HepG2 (cell line): Measurements from ENCODE around the gene MAN2B2. TPM values are rescaled to one million over a fixed set of nuclear protein-coding genes. Genes with fewer than 3 reads are reported as not detected.

Source experiments
- ATM ChIP-seq: fragments of 450-650 bp; IDR thresholded peaks from 2 replicates; pipeline ENCODE4 v1.7.1; 2017; ENCODE audit warnings: mild to moderate bottlenecking, borderline replicate concordance
- ELF3 ChIP-seq: IDR thresholded peaks from 2 replicates; pipeline ENCODE4 v1.6.1; 2016; ENCODE audit warnings: missing genetic modification reagents, missing compliant biosample characterization
- ESRRA ChIP-seq: sonication (generic); formaldehyde crosslinking; IDR thresholded peaks from 2 replicates; pipeline ENCODE4 v1.5.1; 2020; ENCODE audit warnings: mild to moderate bottlenecking, low read depth, missing genetic modification reagents
- HOXA7 ChIP-seq: sonication (generic); formaldehyde crosslinking; IDR thresholded peaks from 2 replicates; pipeline ENCODE4 v1.8.1; 2022; ENCODE audit warnings: mild to moderate bottlenecking, missing genetic modification reagents, moderate library complexity
- KAT7 ChIP-seq: IDR thresholded peaks from 2 replicates; pipeline ENCODE4 v1.6.1; 2018; ENCODE audit warnings: borderline replicate concordance, missing compliant biosample characterization
- MIXL1 ChIP-seq: IDR thresholded peaks from 2 replicates; pipeline ENCODE4 v1.6.1; 2016
- MXD4 ChIP-seq: IDR thresholded peaks from 2 replicates; pipeline ENCODE4 v1.6.1; 2016; ENCODE audit warnings: mild to moderate bottlenecking, missing biosample characterization, missing genetic modification reagents
- NR2F2 ChIP-seq: IDR thresholded peaks from 2 replicates; pipeline ENCODE4 v1.6.1; 2012; ENCODE audit warnings: low read depth, inconsistent platforms, borderline replicate concordance
- SIX4 ChIP-seq: sonication (generic); formaldehyde crosslinking; IDR thresholded peaks from 2 replicates; pipeline ENCODE4 v1.4.0; 2020; ENCODE audit warnings: missing genetic modification reagents
- SP4 ChIP-seq: sonication (generic); formaldehyde crosslinking; IDR thresholded peaks from 2 replicates; pipeline ENCODE4 v1.8.1; 2023; ENCODE audit warnings: mild to moderate bottlenecking, missing genetic modification reagents
- SRF ChIP-seq: IDR thresholded peaks from 2 replicates; pipeline ENCODE4 v1.6.1; 2011; ENCODE audit warnings: mild to moderate bottlenecking, low read depth, low read length, moderate library complexity
- TARDBP ChIP-seq: sonication (generic); formaldehyde crosslinking; IDR thresholded peaks from 2 replicates; pipeline ENCODE4 v1.8.0; 2022; ENCODE audit warnings: mild to moderate bottlenecking, missing genetic modification reagents
- ZBTB7A ChIP-seq: sonication (generic); formaldehyde crosslinking; IDR thresholded peaks from 2 replicates; pipeline ENCODE4 v1.8.0; 2022; ENCODE audit warnings: mild to moderate bottlenecking, missing genetic modification reagents
- ZNF775 ChIP-seq: sonication (generic); formaldehyde crosslinking; IDR thresholded peaks from 2 replicates; pipeline ENCODE4 v1.4.0; 2020; ENCODE audit warnings: missing genetic modification reagents, mild to moderate bottlenecking, moderate library complexity, borderline replicate concordance
- polyA plus RNA-seq, 8 experiments: library from polyadenylated mRNA; depleted of rRNA in 3 of 8; stranded (reverse) in 7 of 8; unstranded in 1 of 8; fragments of >200 nt; fragmentation: Illumina TruSeq in 4 of 8; extraction: Trizol in 4 of 8; gene quantifications; 2 replicates each; pipeline versions ENCODE4 v1.2.1 to v1.2.3, GENCODE V29; 2011 to 2016; ENCODE audit warnings: low read depth in 4 of 8, missing spikeins in 1 of 8, mixed read lengths in 1 of 8; ENCODE audit not compliant: insufficient read depth in 1 of 8
- total RNA-seq, 5 experiments: library from RNA; depleted of rRNA; stranded (reverse); fragments of >200 nt; fragmentation: Illumina TruSeq; extraction: Trizol; gene quantifications; 2 replicates each; pipeline ENCODE4 v1.2.3, GENCODE V29; 2016; ENCODE audit warnings: low read depth in 1 of 5
- TF ChIP-seq, protein P1 (sequence below): sonication (generic); formaldehyde crosslinking; IDR thresholded peaks from 2 replicates; pipeline ENCODE4 v1.9.0; 2021; ENCODE audit warnings: mild to moderate bottlenecking, missing genetic modification reagents
- TF ChIP-seq, protein P2 (sequence below): sonication (generic); formaldehyde crosslinking; IDR thresholded peaks from 2 replicates; pipeline ENCODE4 v1.4.0; 2020; ENCODE audit warnings: missing genetic modification reagents
- TF ChIP-seq, protein P3 (sequence below): sonication (generic); formaldehyde crosslinking; conservative IDR thresholded peaks from 2 replicates; pipeline ENCODE4 v1.4.0; 2020; ENCODE audit warnings: missing genetic modification reagents
- TF ChIP-seq, protein P4 (sequence below): sonication (generic); formaldehyde crosslinking; IDR thresholded peaks from 2 replicates; pipeline ENCODE4 v1.8.1; 2023; ENCODE audit warnings: mild to moderate bottlenecking, missing genetic modification reagents

Gene MAN2B2
- total and polyA plus RNA-seq, 2 of the 13 experiments (the other 11 are each of a cell fraction or from before 2014, with no cell fraction given) = 4.8 to 5.4 TPM

DNA sequence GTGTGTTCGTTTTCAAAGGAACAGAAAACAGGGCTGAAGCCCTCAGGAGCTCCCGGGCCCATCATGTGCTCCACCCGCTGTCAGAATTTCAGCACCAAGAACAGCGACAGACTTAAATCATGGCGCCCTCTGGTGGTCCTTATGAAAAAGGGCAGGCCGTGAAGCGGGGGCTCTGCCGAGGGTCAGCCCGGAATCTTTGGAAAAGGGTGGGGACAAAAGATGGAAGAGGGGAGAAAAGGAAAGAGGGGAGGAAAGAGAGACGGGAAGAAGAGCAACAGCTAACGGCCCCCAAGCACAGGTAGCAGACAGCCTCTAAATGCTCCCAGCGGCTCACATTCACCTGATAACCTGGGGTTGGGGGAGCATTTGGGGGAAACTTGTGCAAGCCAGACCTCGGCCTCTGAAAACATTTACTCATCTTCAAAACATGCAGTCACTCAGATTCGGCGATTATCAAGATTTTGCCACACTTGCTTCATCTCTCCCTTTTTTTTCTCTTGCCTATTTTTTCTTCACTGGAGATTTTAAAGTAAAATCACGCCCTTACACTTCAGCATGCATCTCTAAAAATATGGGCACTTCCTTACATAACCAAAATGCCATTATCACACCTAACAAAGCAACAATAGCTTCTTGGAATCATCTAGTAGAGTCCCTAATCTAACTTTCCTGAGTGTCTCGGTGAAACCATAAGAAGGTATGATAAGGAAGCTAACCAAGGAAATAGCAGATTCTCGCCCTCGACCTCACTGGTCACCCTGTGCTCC, 28.1 kb upstream of the MAN2B2 start (continued):
- TF ChIP-seq, protein P1, sequence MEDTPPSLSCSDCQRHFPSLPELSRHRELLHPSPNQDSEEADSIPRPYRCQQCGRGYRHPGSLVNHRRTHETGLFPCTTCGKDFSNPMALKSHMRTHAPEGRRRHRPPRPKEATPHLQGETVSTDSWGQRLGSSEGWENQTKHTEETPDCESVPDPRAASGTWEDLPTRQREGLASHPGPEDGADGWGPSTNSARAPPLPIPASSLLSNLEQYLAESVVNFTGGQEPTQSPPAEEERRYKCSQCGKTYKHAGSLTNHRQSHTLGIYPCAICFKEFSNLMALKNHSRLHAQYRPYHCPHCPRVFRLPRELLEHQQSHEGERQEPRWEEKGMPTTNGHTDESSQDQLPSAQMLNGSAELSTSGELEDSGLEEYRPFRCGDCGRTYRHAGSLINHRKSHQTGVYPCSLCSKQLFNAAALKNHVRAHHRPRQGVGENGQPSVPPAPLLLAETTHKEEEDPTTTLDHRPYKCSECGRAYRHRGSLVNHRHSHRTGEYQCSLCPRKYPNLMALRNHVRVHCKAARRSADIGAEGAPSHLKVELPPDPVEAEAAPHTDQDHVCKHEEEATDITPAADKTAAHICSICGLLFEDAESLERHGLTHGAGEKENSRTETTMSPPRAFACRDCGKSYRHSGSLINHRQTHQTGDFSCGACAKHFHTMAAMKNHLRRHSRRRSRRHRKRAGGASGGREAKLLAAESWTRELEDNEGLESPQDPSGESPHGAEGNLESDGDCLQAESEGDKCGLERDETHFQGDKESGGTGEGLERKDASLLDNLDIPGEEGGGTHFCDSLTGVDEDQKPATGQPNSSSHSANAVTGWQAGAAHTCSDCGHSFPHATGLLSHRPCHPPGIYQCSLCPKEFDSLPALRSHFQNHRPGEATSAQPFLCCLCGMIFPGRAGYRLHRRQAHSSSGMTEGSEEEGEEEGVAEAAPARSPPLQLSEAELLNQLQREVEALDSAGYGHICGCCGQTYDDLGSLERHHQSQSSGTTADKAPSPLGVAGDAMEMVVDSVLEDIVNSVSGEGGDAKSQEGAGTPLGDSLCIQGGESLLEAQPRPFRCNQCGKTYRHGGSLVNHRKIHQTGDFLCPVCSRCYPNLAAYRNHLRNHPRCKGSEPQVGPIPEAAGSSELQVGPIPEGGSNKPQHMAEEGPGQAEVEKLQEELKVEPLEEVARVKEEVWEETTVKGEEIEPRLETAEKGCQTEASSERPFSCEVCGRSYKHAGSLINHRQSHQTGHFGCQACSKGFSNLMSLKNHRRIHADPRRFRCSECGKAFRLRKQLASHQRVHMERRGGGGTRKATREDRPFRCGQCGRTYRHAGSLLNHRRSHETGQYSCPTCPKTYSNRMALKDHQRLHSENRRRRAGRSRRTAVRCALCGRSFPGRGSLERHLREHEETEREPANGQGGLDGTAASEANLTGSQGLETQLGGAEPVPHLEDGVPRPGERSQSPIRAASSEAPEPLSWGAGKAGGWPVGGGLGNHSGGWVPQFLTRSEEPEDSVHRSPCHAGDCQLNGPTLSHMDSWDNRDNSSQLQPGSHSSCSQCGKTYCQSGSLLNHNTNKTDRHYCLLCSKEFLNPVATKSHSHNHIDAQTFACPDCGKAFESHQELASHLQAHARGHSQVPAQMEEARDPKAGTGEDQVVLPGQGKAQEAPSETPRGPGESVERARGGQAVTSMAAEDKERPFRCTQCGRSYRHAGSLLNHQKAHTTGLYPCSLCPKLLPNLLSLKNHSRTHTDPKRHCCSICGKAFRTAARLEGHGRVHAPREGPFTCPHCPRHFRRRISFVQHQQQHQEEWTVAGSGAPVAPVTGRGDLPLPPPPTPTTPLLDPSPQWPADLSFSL (CRISPR knock-in tag) = no peak
- TF ChIP-seq ESRRA (no peak), ZBTB7A (CRISPR knock-in tag) (peak; percentile 70; the same call in 1 of the 2 replicates), MXD4 (CRISPR knock-in tag) (peak; percentile 84; the same call in 1 of the 2 replicates), KAT7 (no peak), SIX4 (peak; percentile 73; the same call in 1 of the 2 replicates), SP4 (CRISPR knock-in tag) (no peak), ATM (no peak), ELF3 (peak; percentile 57; the same call in 1 of the 2 replicates), TARDBP (no peak), ZNF775 (CRISPR knock-in tag) (0 out of 2 replicates have a peak, but pooled peaks have one; percentile 59), SRF (no peak), HOXA7 (CRISPR knock-in tag) (no peak), NR2F2 (no peak), MIXL1 (CRISPR knock-in tag) (peak; percentile 86; the same call in 1 of the 2 replicates)
- TF ChIP-seq, protein P2, sequence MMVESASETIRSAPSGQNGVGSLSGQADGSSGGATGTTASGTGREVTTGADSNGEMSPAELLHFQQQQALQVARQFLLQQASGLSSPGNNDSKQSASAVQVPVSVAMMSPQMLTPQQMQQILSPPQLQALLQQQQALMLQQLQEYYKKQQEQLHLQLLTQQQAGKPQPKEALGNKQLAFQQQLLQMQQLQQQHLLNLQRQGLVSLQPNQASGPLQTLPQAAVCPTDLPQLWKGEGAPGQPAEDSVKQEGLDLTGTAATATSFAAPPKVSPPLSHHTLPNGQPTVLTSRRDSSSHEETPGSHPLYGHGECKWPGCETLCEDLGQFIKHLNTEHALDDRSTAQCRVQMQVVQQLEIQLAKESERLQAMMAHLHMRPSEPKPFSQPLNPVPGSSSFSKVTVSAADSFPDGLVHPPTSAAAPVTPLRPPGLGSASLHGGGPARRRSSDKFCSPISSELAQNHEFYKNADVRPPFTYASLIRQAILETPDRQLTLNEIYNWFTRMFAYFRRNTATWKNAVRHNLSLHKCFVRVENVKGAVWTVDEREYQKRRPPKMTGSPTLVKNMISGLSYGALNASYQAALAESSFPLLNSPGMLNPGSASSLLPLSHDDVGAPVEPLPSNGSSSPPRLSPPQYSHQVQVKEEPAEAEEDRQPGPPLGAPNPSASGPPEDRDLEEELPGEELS (CRISPR knock-in tag) = peak; percentile 56; the same call in 1 of the 2 replicates
- TF ChIP-seq, protein P3, sequence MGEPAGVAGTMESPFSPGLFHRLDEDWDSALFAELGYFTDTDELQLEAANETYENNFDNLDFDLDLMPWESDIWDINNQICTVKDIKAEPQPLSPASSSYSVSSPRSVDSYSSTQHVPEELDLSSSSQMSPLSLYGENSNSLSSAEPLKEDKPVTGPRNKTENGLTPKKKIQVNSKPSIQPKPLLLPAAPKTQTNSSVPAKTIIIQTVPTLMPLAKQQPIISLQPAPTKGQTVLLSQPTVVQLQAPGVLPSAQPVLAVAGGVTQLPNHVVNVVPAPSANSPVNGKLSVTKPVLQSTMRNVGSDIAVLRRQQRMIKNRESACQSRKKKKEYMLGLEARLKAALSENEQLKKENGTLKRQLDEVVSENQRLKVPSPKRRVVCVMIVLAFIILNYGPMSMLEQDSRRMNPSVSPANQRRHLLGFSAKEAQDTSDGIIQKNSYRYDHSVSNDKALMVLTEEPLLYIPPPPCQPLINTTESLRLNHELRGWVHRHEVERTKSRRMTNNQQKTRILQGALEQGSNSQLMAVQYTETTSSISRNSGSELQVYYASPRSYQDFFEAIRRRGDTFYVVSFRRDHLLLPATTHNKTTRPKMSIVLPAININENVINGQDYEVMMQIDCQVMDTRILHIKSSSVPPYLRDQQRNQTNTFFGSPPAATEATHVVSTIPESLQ (CRISPR knock-in tag) = peak; percentile 96
- TF ChIP-seq, protein P4, sequence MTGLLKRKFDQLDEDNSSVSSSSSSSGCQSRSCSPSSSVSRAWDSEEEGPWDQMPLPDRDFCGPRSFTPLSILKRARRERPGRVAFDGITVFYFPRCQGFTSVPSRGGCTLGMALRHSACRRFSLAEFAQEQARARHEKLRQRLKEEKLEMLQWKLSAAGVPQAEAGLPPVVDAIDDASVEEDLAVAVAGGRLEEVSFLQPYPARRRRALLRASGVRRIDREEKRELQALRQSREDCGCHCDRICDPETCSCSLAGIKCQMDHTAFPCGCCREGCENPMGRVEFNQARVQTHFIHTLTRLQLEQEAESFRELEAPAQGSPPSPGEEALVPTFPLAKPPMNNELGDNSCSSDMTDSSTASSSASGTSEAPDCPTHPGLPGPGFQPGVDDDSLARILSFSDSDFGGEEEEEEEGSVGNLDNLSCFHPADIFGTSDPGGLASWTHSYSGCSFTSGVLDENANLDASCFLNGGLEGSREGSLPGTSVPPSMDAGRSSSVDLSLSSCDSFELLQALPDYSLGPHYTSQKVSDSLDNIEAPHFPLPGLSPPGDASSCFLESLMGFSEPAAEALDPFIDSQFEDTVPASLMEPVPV (CRISPR knock-in tag) = no peak
